ENCODE results near the gene SETMAR.

Gene SETMAR

DNA sequence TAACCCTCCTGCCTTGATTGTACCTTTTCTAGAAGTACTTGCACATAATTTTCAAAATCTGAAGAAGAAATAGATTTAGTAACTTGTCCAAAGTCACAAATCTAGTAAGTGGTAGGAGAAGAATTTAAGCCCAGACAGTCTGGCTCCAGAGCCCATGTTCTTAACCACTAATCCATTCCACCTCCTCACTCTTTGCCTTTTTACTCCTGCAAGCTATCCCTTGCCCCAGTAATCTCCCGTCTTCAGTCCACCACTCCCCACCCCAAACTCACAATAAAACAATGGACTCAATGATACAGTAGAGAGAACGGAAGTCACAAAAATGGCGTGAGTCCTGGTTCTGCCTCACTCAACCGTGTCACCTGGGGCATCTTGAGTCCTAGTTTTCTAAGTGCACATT is 48.7 kb downstream of the SETMAR start:
- Mint-ChIP-seq H3K4me1 (ENCODE audit: low read depth) (peaks cover 14% of the 10 kb centered on the region), H3K4me3 (peak overlapping the region; percentile 21), H3K36me3 (ENCODE audit: low read depth) (peaks cover 3% of the 10 kb centered on the region), H3K9me3 (no peaks in the 10 kb centered on the region), H3K27me3 (ENCODE audit: low read depth) (no peaks in the 10 kb centered on the region), H3K27ac (peak overlapping the region; percentile 29)

DNA sequence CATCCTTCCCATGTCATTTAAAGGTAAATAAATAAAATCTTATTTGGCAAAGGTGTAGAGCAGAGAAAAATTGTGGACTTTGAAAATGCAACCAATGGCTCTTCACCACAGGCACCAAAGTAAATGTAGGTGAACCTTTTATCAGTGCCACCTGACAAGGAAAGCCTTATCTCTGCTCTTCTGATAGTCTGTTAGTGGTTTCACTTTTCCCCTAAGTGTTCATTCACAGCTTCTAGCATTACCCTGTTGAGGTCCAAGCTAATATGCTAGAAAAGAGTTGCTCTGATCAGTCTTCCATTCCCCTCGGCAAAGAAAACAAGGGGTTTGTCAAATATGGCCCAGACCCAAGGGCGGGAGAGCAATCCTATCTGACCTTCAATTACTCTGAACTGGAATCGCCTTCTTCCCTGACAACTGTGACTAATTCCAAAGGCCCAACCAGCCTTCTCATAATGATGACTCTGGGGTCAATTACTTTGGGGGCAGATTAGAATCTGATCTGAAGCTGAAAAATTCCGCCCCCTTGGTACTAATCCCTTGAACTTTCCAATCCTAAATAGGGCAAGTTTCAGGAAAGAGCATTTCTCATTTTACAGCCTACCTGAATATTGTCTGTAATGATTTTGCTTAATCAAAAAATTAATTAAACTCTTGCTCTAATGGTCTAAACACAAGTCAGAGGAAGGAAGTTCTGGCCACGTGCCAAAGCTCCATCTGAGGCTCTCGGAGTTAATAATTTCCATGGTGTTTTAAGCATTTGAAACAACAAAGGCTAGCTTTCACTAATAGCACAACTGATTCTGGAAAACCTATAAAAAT is 52.4 kb downstream of the SETMAR start:
- no peaks in the 10 kb centered on the region for H3K27me3 Mint-ChIP-seq (ENCODE audit: low read depth)
- peaks cover 13% of the 10 kb centered on the region for H3K4me1 Mint-ChIP-seq (ENCODE audit: low read depth)
- H3K27ac Mint-ChIP-seq, result no peak overlapping the region
- peaks cover 3% of the 10 kb centered on the region for H3K36me3 Mint-ChIP-seq (ENCODE audit: low read depth)
- H3K4me3 Mint-ChIP-seq, result no peak overlapping the region
- no peaks in the 10 kb centered on the region for H3K9me3 Mint-ChIP-seq

DNA sequence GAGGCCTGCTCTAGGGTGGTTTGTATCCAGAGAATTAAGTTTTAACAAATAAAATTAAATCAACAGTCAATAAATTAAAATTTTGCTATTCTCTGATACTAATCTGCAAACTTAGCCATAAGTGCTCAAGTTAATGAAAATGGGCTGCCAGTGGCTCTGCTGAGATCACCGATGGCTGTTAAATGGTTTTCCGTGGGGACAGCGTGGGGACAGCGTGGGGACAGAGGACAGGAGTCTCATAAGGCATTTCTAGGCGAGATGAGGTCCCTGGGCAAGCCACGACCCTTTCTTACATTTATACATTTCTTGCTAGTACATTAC is 53.0 kb downstream of the SETMAR start:
- H3K27ac Mint-ChIP-seq, result no peak overlapping the region
- H3K27me3 Mint-ChIP-seq (ENCODE audit: low read depth), result no peaks in the 10 kb centered on the region
- H3K9me3 Mint-ChIP-seq, result no peaks in the 10 kb centered on the region
- H3K36me3 Mint-ChIP-seq (ENCODE audit: low read depth), result peaks cover 3% of the 10 kb centered on the region
- peaks cover 11% of the 10 kb centered on the region for H3K4me1 Mint-ChIP-seq (ENCODE audit: low read depth)
- no peak overlapping the region for H3K4me3 Mint-ChIP-seq

DNA sequence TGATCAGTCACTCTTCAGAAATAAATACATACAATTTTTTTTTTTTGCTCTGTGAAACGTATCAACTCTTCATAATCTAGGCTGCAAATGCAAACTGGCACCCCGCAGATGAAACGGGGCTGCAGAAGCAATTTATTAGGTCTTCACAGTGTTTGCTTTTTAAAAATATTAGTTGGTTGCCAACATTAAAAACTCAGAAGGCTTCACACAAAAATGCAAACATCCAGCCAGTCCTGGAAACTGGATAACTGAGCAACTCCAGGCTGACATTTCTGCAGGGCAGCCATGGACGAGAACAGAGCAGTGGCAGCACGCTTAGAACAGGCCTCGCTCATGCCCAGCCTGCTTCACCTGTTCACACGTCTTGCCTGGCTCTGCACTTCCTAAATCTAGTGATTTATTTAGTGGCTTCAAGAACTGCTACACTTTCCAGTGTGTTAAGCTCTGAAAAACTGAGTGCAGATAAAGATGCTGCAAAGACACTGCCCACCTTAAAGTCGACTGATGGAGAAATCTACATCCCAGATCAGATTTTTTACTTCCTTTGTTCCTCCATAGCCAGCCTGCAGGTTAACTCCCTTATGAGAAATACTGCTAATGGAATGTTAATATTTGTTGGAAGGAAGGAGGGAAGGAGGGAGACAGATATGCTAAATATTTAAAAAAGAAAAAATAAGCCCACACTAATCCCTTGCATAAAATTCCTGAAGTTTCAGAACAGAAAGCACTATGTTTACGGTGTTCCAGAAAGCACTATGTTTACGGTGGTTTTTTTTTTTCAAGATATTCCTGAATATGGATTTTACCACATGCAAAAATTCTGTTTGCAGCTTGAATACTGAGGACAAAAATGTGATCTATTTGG is 53.6 kb downstream of the SETMAR start:
- H3K4me3 Mint-ChIP-seq, result no peak overlapping the region
- H3K27me3 Mint-ChIP-seq (ENCODE audit: low read depth), result no peaks in the 10 kb centered on the region
- H3K9me3 Mint-ChIP-seq, result no peaks in the 10 kb centered on the region
- H3K4me1 Mint-ChIP-seq (ENCODE audit: low read depth), result peaks cover 6% of the 10 kb centered on the region
- H3K36me3 Mint-ChIP-seq (ENCODE audit: low read depth), result peaks cover 3% of the 10 kb centered on the region
- no peak overlapping the region for H3K27ac Mint-ChIP-seq

DNA sequence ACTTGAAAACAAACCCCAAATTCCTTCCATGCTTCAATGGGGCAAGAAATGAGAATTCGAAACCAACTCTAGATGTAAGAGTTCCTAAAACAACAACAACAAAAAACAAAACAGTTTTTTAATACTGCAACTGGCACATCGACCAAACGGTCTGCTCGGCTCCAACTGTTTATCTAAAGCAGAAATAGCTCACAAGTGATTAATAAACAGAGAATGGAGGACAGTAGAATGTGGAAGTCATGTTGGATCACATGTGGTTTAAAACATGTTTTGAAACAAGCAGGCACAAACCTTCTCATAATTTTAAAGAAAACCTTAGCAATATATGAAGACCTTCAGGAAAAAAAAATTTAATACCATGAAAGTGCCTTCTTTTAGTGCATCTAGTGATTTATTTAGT is 55.1 kb downstream of the SETMAR start:
- H3K4me1 Mint-ChIP-seq (ENCODE audit: low read depth), result no peaks in the 10 kb centered on the region
- no peak overlapping the region for H3K4me3 Mint-ChIP-seq
- H3K36me3 Mint-ChIP-seq (ENCODE audit: low read depth), result no peaks in the 10 kb centered on the region
- no peaks in the 10 kb centered on the region for H3K9me3 Mint-ChIP-seq
- H3K27ac Mint-ChIP-seq, result no peak overlapping the region
- H3K27me3 Mint-ChIP-seq (ENCODE audit: low read depth), result no peaks in the 10 kb centered on the region

DNA sequence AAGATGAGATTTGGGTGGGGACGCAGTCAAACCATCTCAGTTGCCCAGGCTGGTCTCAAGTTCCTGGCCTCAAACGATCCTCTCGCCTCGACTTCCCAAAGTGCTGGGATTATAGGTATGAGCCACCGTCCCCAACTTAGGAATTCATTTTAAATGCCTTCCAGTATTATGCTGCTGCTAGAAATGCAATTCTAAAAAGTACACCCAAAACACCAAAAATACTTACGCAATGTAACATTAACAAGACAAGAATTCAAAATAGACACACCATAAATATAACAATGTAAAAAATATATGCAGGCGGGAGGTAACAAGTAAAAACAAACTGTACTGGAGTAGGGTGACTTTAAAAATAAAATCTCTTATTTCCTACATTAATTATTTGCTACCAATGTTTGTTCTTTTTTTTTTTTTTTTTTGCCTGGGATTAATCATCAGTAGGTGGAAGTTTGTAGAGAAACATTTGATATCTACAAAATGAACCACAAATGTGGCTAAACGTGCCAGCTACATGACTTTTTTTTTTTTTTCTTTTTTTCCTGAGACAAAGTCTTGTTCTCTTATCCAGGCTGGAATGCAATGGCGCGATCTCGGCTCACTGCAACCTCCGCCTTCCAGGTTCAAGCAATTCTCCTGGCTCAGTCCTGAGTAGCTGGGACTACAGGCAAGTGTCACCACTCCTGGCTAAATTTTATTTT is 56.8 kb downstream of the SETMAR start:
- H3K36me3 Mint-ChIP-seq (ENCODE audit: low read depth), result no peaks in the 10 kb centered on the region
- H3K9me3 Mint-ChIP-seq, result no peaks in the 10 kb centered on the region
- no peak overlapping the region for H3K4me3 Mint-ChIP-seq
- peaks cover 3% of the 10 kb centered on the region for H3K27me3 Mint-ChIP-seq (ENCODE audit: low read depth)
- H3K4me1 Mint-ChIP-seq (ENCODE audit: low read depth), result no peaks in the 10 kb centered on the region
- H3K27ac Mint-ChIP-seq, result no peak overlapping the region

DNA sequence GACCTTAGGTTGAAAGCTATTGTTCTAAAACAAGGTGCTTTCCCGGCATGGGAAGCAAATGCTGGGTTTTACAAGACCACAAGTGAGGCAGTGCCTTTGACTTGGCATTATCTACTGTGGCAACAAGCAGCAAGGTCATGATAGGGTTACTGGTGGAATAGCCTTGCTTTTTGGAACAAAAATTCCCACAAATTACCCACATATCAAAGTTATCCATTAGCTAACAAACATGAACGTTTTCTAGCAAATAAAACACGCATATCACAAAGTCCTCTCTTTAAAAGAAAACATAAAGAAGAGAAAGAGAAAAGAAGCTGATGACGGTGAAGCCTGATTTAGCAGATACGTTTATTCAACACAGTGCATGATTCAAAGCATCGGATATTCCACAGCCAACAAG is 57.6 kb downstream of the SETMAR start:
- H3K4me3 Mint-ChIP-seq, result no peak overlapping the region
- peaks cover 3% of the 10 kb centered on the region for H3K27me3 Mint-ChIP-seq (ENCODE audit: low read depth)
- H3K4me1 Mint-ChIP-seq (ENCODE audit: low read depth), result no peaks in the 10 kb centered on the region
- H3K27ac Mint-ChIP-seq, result no peak overlapping the region
- H3K36me3 Mint-ChIP-seq (ENCODE audit: low read depth), result no peaks in the 10 kb centered on the region
- no peaks in the 10 kb centered on the region for H3K9me3 Mint-ChIP-seq

DNA sequence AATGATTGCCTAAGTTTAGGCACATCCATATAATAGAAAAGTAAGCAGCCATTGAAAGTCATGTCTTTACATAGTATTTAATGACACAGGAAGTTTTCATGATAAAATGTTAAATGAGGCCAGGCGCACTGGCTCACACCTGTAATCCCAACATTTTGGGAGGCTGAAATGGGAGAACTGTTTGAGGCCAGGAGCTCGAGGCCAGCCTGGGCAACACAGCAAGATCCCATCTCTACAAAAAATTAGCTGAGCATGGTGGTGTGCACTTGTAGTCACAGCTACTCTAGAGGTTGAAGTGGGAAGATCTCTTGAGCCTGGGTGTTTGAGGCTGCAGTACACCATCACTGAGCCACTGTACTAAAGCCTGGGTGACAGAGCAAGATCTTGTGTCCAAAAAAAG is 59.4 kb downstream of the SETMAR start:
- Mint-ChIP-seq H3K27ac (no peak overlapping the region), H3K36me3 (ENCODE audit: low read depth) (no peaks in the 10 kb centered on the region), H3K9me3 (no peaks in the 10 kb centered on the region), H3K4me3 (no peak overlapping the region), H3K4me1 (ENCODE audit: low read depth) (no peaks in the 10 kb centered on the region), H3K27me3 (ENCODE audit: low read depth) (peaks cover 3% of the 10 kb centered on the region)

All from T-helper 1 cell treated with Interleukin-12 subunit alpha and Interleukin-12 subunit beta and Interleukin-4 antibody, amounts not matched to agents 30 μg/mL and 1 μg/mL, for 36 hours (primary cell).